Upper lobe of left lung (tissue), 6 donors: ENCODE measurements around the gene IL1RAPL1. TPM values are rescaled to one million over a fixed set of nuclear protein-coding genes. Genes with fewer than 3 reads are reported as not detected.

Source experiments
- ATAC-seq, 2 donors: fragments of 200-7000 bp; cut with Tn5 transposase; one replicate each; pipeline ENCODE4 v1.9.1; 2022; ENCODE audit warnings: mild to moderate bottlenecking in 2 of 2, moderate library complexity in 2 of 2; ENCODE audit not compliant: low FRiP score in 2 of 2
- DNase-seq, 2 donors: peaks; one replicate each; pipeline ENCODE4 v3.0.0-alpha.2; 2019 to 2020
- H3K27ac ChIP-seq, 4 donors: fragments of 200-600 bp; sonication (generic); one replicate each; pipeline ENCODE4 v1.5.1; 2016 to 2019
- H3K27me3 ChIP-seq, 4 donors: fragments of 200-600 bp; sonication (generic); one replicate each; pipeline ENCODE4 v1.5.1; 2017 to 2019
- H3K36me3 ChIP-seq, 4 donors: fragments of 200-600 bp; sonication (generic); one replicate each; pipeline ENCODE4 v1.5.1; 2016 to 2019
- H3K4me1 ChIP-seq, 4 donors: fragments of 200-600 bp; sonication (generic); one replicate each; pipeline ENCODE4 v1.5.1; 2018 to 2019
- H3K4me3 ChIP-seq, 4 donors: fragments of 200-600 bp; sonication (generic); one replicate each; pipeline ENCODE4 v1.5.1; 2017 to 2019; ENCODE audit warnings: mild to moderate bottlenecking in 2 of 4, moderate library complexity in 1 of 4
- H3K9me3 ChIP-seq, 4 donors: fragments of 200-600 bp; sonication (generic); one replicate each; pipeline ENCODE4 v1.5.1; 2018 to 2019
- CTCF ChIP-seq, 6 experiments: fragments of 450-650 bp in 4 of 6; fragments of 200-600 bp in 2 of 6; sonication (generic) in 2 of 6; IDR thresholded peaks; one replicate each; pipeline ENCODE4 v1.5.1; 2016 to 2019; ENCODE audit warnings: antibody characterized with exemption in 6 of 6
- EP300 ChIP-seq, 4 donors: sonication (generic); formaldehyde crosslinking; IDR thresholded peaks; one replicate each; pipeline ENCODE4 v1.5.1; 2017; ENCODE audit warnings: antibody characterized with exemption in 4 of 4, control low read depth in 2 of 4
- POLR2A ChIP-seq, 4 donors: fragments of 450-650 bp; IDR thresholded peaks; one replicate each; pipeline ENCODE4 v1.5.1; 2016 to 2017; ENCODE audit warnings: antibody characterized with exemption in 4 of 4, mild to moderate bottlenecking in 2 of 4
- POLR2AphosphoS5 ChIP-seq, 2 donors: sonication (generic); formaldehyde crosslinking; IDR thresholded peaks; one replicate each; pipeline ENCODE4 v1.5.1; 2017; ENCODE audit warnings: antibody characterized with exemption in 2 of 2
- WGBS, 2 donors: methylation state at CpG; one replicate each; pipeline ENCODE4 v1.1.5; 2017 to 2018; 5-methylcytosine and 5-hydroxymethylcytosine counted together
- total RNA-seq, 6 donors: library from RNA; depleted of rRNA in 4 of 6; stranded (reverse); fragments of >200 nt in 4 of 6; gene quantifications; one replicate each; pipeline versions ENCODE4 v1.1.0 to v1.2.1, GENCODE V29; 2016 to 2021
- donor health status: DM: no; HTN: no; CAD: no; lungs with moderate emphysema.
- donor health status: DM: no; HTN: yes; CAD: no; lungs with severe emphysema.

The IL1RAPL1 gene
- total RNA-seq, 6 donors from 2014 or later = 0.09 to 0.46 (median 0.33) TPM; not detected in 3

- no peak overlapping the region for H3K27ac ChIP-seq
- no peak for DNase-seq
- TF ChIP-seq POLR2AphosphoS5 (IDR thresholded peaks at IDR 0.05) (no peak), EP300 (IDR thresholded peaks at IDR 0.05) (no peak), POLR2A (IDR thresholded peaks at IDR 0.05) (no peak), CTCF (IDR thresholded peaks at IDR 0.05) (no peak)
- no peaks in the 10 kb centered on the region for H3K27me3 ChIP-seq
- 55 to 74% methylated on average over 2 of the region's 2 CpGs for WGBS, 2 donors
- no peaks in the 10 kb centered on the region for H3K36me3 ChIP-seq
- ATAC-seq = no peak
- H3K4me1 ChIP-seq = no peaks in the 10 kb centered on the region
- no peak overlapping the region for H3K4me3 ChIP-seq
- H3K9me3 ChIP-seq = no peaks in the 10 kb centered on the region
These were observed 496.6 kb downstream of the IL1RAPL1 start for GRCh38 chrX:29083823-29084222.

- no peaks in the 10 kb centered on the region for H3K9me3 ChIP-seq
- 29 to 34% methylated on average over 2 of the region's 2 CpGs for WGBS, 2 donors
- H3K36me3 ChIP-seq = no peaks in the 10 kb centered on the region
- no peaks in the 10 kb centered on the region for H3K27me3 ChIP-seq
- no peak overlapping the region for H3K27ac ChIP-seq
- no peak overlapping the region for H3K4me3 ChIP-seq
- ATAC-seq (no peak), DNase-seq (no peak)
- TF ChIP-seq CTCF (IDR thresholded peaks at IDR 0.05) (no peak), EP300 (IDR thresholded peaks at IDR 0.05) (no peak), POLR2A (IDR thresholded peaks at IDR 0.05) (no peak), POLR2AphosphoS5 (IDR thresholded peaks at IDR 0.05) (no peak)
- H3K4me1 ChIP-seq = no peaks in the 10 kb centered on the region
These were observed 503.6 kb downstream of the IL1RAPL1 start for GRCh38 chrX:29090811-29091210.

- Histone ChIP-seq H3K4me3 (no peak overlapping the region), H3K27ac (no peak overlapping the region), H3K4me1 (no peaks in the 10 kb centered on the region), H3K9me3 (no peaks in the 10 kb centered on the region), H3K36me3 (no peaks in the 10 kb centered on the region), H3K27me3 (no peaks in the 10 kb centered on the region)
- DNase-seq = no peak
- no peak for TF ChIP-seq CTCF (IDR thresholded peaks at IDR 0.05)
- 33 to 34% methylated on average over 1 of the region's 1 CpG for WGBS, 2 donors
- no peak for ATAC-seq
These were observed 520.0 kb downstream of the IL1RAPL1 start for GRCh38 chrX:29107231-29107630.

- ATAC-seq = no peak
- 68 to 74% methylated on average over 3 of the region's 3 CpGs for WGBS, 2 donors
These were observed 522.8 kb downstream of the IL1RAPL1 start for GRCh38 chrX:29110041-29110440.

More at GRCh38 chrX:29110041-29110440, 522.8 kb downstream of the IL1RAPL1 start:
- Histone ChIP-seq H3K27ac (no peak overlapping the region), H3K4me1 (no peaks in the 10 kb centered on the region), H3K9me3 (no peaks in the 10 kb centered on the region), H3K27me3 (no peaks in the 10 kb centered on the region), H3K4me3 (no peak overlapping the region), H3K36me3 (no peaks in the 10 kb centered on the region)
- DNase-seq = no peak
- TF ChIP-seq CTCF (IDR thresholded peaks at IDR 0.05) = no peak
- TF ChIP-seq POLR2A (IDR thresholded peaks at IDR 0.05) = no peak
- TF ChIP-seq EP300 (IDR thresholded peaks at IDR 0.05) = no peak
- no peak for TF ChIP-seq POLR2AphosphoS5 (IDR thresholded peaks at IDR 0.05)
